HCT116 (cell line): Measurements from ENCODE around the gene CPED1. TPM values are rescaled to one million over a fixed set of nuclear protein-coding genes. Genes with fewer than 3 reads are reported as not detected.

Source experiments
- ATAC-seq: fragments of 200-7000 bp; cut with Tn5 transposase; 2 replicates; pipeline ENCODE4 v1.9.1; 2020; ENCODE audit warnings: mild to moderate bottlenecking, moderate library complexity
- BruUV-seq: library from RNA; stranded (reverse); fragments of 400-500 nt; replicated peaks from 2 replicates; lab custom pipeline; 2021; lab: Mats Ljungman, UMichigan
- CTCF ChIA-PET: fragments of 300-600 bp; sonication (Branson Sonifier 250); formaldehyde crosslinking; loops from one replicate; lab custom pipeline; 2021; ENCODE audit warnings: antibody characterized with exemption; lab: Charles Lee
- POLR2A ChIA-PET: fragments of 300-600, 350-600 bp; sonication (Branson Sonifier 250); formaldehyde crosslinking; loops from one replicate; lab custom pipeline; 2021; ENCODE audit warnings: antibody characterized with exemption; lab: Charles Lee
- RAD21 ChIA-PET, 2 experiments: fragments of 300-600 bp; sonication (Branson Sonifier 250); formaldehyde crosslinking; loops; one replicate each; lab custom pipeline; 2023; ENCODE audit warnings: low total read pairs in 2 of 2; ENCODE audit not compliant: uncharacterized antibody in 2 of 2, unreplicated experiment in 2 of 2, low non-redundant PET in 1 of 2; lab: Charles Lee
- DNase-seq: peaks from one replicate; pipeline ENCODE4 v3.0.0-alpha.2; 2010; ENCODE audit warnings: low read depth, low spot score
- H2AFZ ChIP-seq: fragments of 200-600 bp; shearing (Covaris generic), sonication (generic); 2 replicates; pipeline ENCODE4 v1.6.1; 2017; ENCODE audit warnings: low read depth, mixed run types, mixed read lengths, antibody characterized with exemption, low read length; ENCODE audit not compliant: poor library complexity, severe bottlenecking
- H3K27ac ChIP-seq: 2 replicates; pipeline ENCODE4 v1.5.1; 2012; ENCODE audit warnings: low read depth, low read length
- H3K27me3 ChIP-seq: fragments of 200-600 bp; sonication (generic); 2 replicates; pipeline ENCODE4 v1.6.1; 2016; ENCODE audit warnings: mixed run types, low read length, mixed read lengths; ENCODE audit not compliant: insufficient read depth
- H3K36me3 ChIP-seq, 2 experiments: fragments of 200-500 bp in 1 of 2; fragments of 200-600 bp in 1 of 2; sonication (Bioruptor generic) in 1 of 2; sonication (generic) in 1 of 2; 2 replicates each; pipeline versions ENCODE4 v1.5.1 to v1.6.1; 2014 to 2016; ENCODE audit warnings: low read length in 2 of 2, inconsistent platforms in 1 of 2, mixed read lengths in 1 of 2, mixed run types in 1 of 2; ENCODE audit not compliant: insufficient read depth in 2 of 2, control insufficient read depth in 1 of 2
- H3K4me1 ChIP-seq, 2 experiments: fragments of 200-600 bp in 1 of 2; sonication (generic) in 1 of 2; 2 replicates each; pipeline versions ENCODE4 v1.5.1 to v1.6.1; 2012 to 2017; ENCODE audit warnings: low read length in 2 of 2, inconsistent platforms in 1 of 2, mild to moderate bottlenecking in 1 of 2, mixed read lengths in 1 of 2, mixed run types in 1 of 2, moderate library complexity in 1 of 2; ENCODE audit not compliant: insufficient read depth in 2 of 2, control insufficient read depth in 1 of 2
- H3K4me2 ChIP-seq: fragments of 200-600 bp; sonication (generic); 2 replicates; pipeline ENCODE4 v1.6.1; 2017; ENCODE audit warnings: mixed run types, low read length, mixed read lengths
- H3K4me3 ChIP-seq, 2 experiments: fragments of 200-600 bp in 1 of 2; sonication (generic) in 1 of 2; replicated peaks in 1 of 2; 2 replicates each; pipeline ENCODE4 v1.5.1; 2011 to 2016; ENCODE audit warnings: low read length in 2 of 2, control low read depth in 1 of 2, low read depth in 1 of 2, mild to moderate bottlenecking in 1 of 2, mixed read lengths in 1 of 2, mixed run types in 1 of 2
- H3K79me2 ChIP-seq: fragments of 200-600 bp; sonication (generic); 2 replicates; pipeline ENCODE4 v1.6.1; 2017; ENCODE audit warnings: mild to moderate bottlenecking, mixed run types, low read length, moderate library complexity, mixed read lengths; ENCODE audit not compliant: insufficient read depth
- H3K9ac ChIP-seq: fragments of 200-600 bp; sonication (generic); 2 replicates; pipeline ENCODE4 v1.6.1; 2016; ENCODE audit warnings: low read length, mixed read lengths
- H3K9me2 ChIP-seq: fragments of 200-600 bp; sonication (generic), shearing (Covaris generic); 2 replicates; pipeline ENCODE4 v1.6.1; 2017; ENCODE audit warnings: mixed run types, mild to moderate bottlenecking, moderate library complexity; ENCODE audit not compliant: insufficient read depth
- H3K9me3 ChIP-seq, 2 experiments: fragments of 200-500 bp in 1 of 2; fragments of 200-600 bp in 1 of 2; sonication (Bioruptor generic) in 1 of 2; sonication (generic) in 1 of 2; 2 replicates each; pipeline ENCODE4 v1.6.1; 2014 to 2017; ENCODE audit warnings: low read length in 2 of 2, mixed read lengths in 2 of 2, inconsistent platforms in 1 of 2, low read depth in 1 of 2, mild to moderate bottlenecking in 1 of 2, mixed run types in 1 of 2, moderate library complexity in 1 of 2; ENCODE audit not compliant: control insufficient read depth in 1 of 2, insufficient read depth in 1 of 2
- H4K20me1 ChIP-seq: fragments of 200-600 bp; sonication (generic), shearing (Covaris generic); 2 replicates; pipeline ENCODE4 v1.6.1; 2017; ENCODE audit warnings: mixed run types, mild to moderate bottlenecking, moderate library complexity; ENCODE audit not compliant: insufficient read depth
- CBX3 ChIP-seq: IDR thresholded peaks from 2 replicates; pipeline ENCODE4 v1.6.1; 2012; ENCODE audit warnings: low read depth
- CEBPB ChIP-seq: IDR thresholded peaks from 2 replicates; pipeline ENCODE4 v1.6.1; 2012; ENCODE audit warnings: low read depth
- ELF1 ChIP-seq: IDR thresholded peaks from 2 replicates; pipeline ENCODE4 v1.6.1; 2012; ENCODE audit warnings: low read depth, borderline replicate concordance
- EZH2phosphoT487 ChIP-seq: fragments of 200-600 bp; IDR thresholded peaks from 2 replicates; pipeline ENCODE4 v1.6.1; 2018; ENCODE audit warnings: antibody characterized with exemption, borderline replicate concordance
- JUND ChIP-seq: IDR thresholded peaks from 2 replicates; pipeline ENCODE4 v1.6.1; 2012
- POLR2A ChIP-seq: IDR thresholded peaks from 2 replicates; pipeline ENCODE4 v1.7.0; 2011; ENCODE audit warnings: borderline replicate concordance; ENCODE audit not compliant: insufficient read depth, insufficient read length; ENCODE audit errors: extremely low read depth
- POLR2AphosphoS5 ChIP-seq: IDR thresholded peaks from 2 replicates; pipeline ENCODE4 v1.6.1; 2011; ENCODE audit warnings: mild to moderate bottlenecking, low read depth, low read length, moderate library complexity
- RAD21 ChIP-seq: IDR thresholded peaks from 2 replicates; pipeline ENCODE4 v1.6.1; 2012; ENCODE audit warnings: low read depth, mild to moderate bottlenecking
- SIN3A ChIP-seq: IDR thresholded peaks from 2 replicates; pipeline ENCODE4 v1.6.1; 2012; ENCODE audit warnings: low read depth
- SP1 ChIP-seq: IDR thresholded peaks from 2 replicates; pipeline ENCODE4 v1.6.1; 2012; ENCODE audit warnings: low read depth
- ZFX ChIP-seq: fragments of 450-650 bp; IDR thresholded peaks from 2 replicates; pipeline ENCODE4 v1.6.1; 2017
- ZNF274 ChIP-seq: fragments of 200-500 bp; sonication (Bioruptor generic); IDR thresholded peaks from 2 replicates; pipeline ENCODE4 v1.6.1; 2014; ENCODE audit warnings: mild to moderate bottlenecking, low read depth, low read length, inconsistent platforms
- intact Hi-C: fragments of 100-400 bp; cut with micrococcal nuclease; formaldehyde crosslinking; loops from 2 replicates; pipeline ENCODE4 v1.10.0; 2022
- total RNA-seq: library from RNA; stranded (reverse); gene quantifications from one replicate; pipeline ENCODE4 v1.2.1, GENCODE V29; 2021; ENCODE audit not compliant: unreplicated experiment
- TF ChIP-seq, protein P1 (sequence below), 3 experiments: fragments of 200-600 bp in 1 of 3; sonication (generic) in 1 of 3; IDR thresholded peaks in 2 of 3; conservative IDR thresholded peaks in 1 of 3; 2 replicates each; pipeline ENCODE4 v1.5.1; 2012 to 2017; ENCODE audit warnings: low read depth in 2 of 3, low read length in 2 of 3, antibody characterized with exemption in 1 of 3, borderline replicate concordance in 1 of 3, control low read depth in 1 of 3, mild to moderate bottlenecking in 1 of 3, mixed read lengths in 1 of 3, mixed run types in 1 of 3, moderate library complexity in 1 of 3; ENCODE audit not compliant: insufficient read depth in 1 of 3
- TF ChIP-seq, protein P2 (sequence below): IDR thresholded peaks from 2 replicates; pipeline ENCODE4 v1.6.1; 2012
- TF ChIP-seq, protein P3 (sequence below): IDR thresholded peaks from 2 replicates; pipeline ENCODE4 v1.6.1; 2012; ENCODE audit warnings: low read depth

The CPED1 gene
- total RNA-seq, 1 experiment from 2014 or later, result 1.2 TPM

DNA sequence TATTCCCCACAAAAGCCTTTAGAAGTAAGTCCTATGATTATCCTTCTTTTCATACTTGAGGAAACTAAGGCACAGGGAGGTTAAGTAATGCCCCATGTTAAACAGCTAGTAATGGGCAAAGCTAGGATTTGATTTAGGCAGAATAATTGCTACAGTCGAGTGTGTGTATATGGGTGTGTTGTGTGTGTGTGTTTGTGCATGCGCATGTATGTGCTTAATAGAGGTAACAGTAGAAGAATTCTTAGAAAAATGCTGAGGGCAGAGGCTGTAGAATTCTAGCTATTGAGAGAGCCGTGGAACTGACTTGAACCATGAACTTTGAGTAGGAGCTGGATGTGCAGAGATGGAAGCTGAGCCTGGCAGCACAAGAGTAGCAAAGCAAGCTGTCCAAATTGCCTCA, 208.9 kb downstream of the CPED1 start:
- POLR2A ChIA-PET, result no interaction called here
- intact Hi-C loops, result no loop called here
- Histone ChIP-seq H3K9me3 (no peaks in the 10 kb centered on the region), H3K4me3 (no peak overlapping the region), H3K79me2 (no peaks in the 10 kb centered on the region), H3K4me2 (no peak overlapping the region), H4K20me1 (no peaks in the 10 kb centered on the region)
- ATAC-seq (no peak), DNase-seq (no peak)
- TF ChIP-seq, protein P1, sequence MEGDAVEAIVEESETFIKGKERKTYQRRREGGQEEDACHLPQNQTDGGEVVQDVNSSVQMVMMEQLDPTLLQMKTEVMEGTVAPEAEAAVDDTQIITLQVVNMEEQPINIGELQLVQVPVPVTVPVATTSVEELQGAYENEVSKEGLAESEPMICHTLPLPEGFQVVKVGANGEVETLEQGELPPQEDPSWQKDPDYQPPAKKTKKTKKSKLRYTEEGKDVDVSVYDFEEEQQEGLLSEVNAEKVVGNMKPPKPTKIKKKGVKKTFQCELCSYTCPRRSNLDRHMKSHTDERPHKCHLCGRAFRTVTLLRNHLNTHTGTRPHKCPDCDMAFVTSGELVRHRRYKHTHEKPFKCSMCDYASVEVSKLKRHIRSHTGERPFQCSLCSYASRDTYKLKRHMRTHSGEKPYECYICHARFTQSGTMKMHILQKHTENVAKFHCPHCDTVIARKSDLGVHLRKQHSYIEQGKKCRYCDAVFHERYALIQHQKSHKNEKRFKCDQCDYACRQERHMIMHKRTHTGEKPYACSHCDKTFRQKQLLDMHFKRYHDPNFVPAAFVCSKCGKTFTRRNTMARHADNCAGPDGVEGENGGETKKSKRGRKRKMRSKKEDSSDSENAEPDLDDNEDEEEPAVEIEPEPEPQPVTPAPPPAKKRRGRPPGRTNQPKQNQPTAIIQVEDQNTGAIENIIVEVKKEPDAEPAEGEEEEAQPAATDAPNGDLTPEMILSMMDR (IDR thresholded peaks at IDR 0.05 in 2 of 3, conservative IDR thresholded peaks at IDR 0.05 in 1 of 3; ENCODE audit: borderline replicate concordance in 1 of 3, insufficient read depth in 1 of 3, low read depth in 2 of 3, low read length in 2 of 3), result no peak
- TF ChIP-seq, protein P2, sequence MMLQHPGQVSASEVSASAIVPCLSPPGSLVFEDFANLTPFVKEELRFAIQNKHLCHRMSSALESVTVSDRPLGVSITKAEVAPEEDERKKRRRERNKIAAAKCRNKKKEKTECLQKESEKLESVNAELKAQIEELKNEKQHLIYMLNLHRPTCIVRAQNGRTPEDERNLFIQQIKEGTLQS, result no peak
- TF ChIP-seq ZNF274, result no peak
- no peak for TF ChIP-seq CBX3
- TF ChIP-seq JUND, result no peak
- no peak for TF ChIP-seq CEBPB
- TF ChIP-seq RAD21, result no peak
- no peak for TF ChIP-seq POLR2A
- TF ChIP-seq ELF1, result no peak
- TF ChIP-seq, all 23 proteins: peak for 0
- Histone ChIP-seq H3K27me3 (no peaks in the 10 kb centered on the region), H3K36me3 (no peaks in the 10 kb centered on the region), H3K27ac (no peak overlapping the region), H3K9ac (no peak overlapping the region), H3K9me2 (no peaks in the 10 kb centered on the region), H3K4me1 (peaks cover 0 to under 1% of the 10 kb centered on the region in 2 experiments; a peak in 1 of 4 replicates), H2AFZ (no peak overlapping the region)
- ChIA-PET RAD21 (no interaction called here), CTCF (no interaction called here)
- no TSS peak for BruUV-seq

DNA sequence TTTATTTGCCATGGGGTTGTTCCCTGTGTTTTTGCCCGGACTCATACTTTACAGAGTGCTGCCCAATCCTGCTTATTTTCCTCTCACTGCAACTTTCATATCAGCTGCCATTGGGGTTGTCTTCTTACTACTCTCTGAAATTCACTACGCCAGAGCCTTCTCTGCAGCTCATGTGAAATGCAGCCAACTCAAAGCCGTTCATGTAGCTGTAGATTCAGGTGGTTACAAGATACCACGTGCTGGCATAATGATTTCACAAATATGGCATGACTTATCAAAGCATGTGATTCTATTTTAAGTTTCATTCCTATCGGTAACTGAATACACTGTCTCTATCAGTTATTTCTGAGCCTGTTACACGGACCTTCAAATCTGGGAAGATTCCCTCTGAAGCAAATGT, 210.0 kb downstream of the CPED1 start:
- H4K20me1 ChIP-seq, result no peaks in the 10 kb centered on the region
- H3K4me1 ChIP-seq, result peaks cover 0 to 11% of the 10 kb centered on the region in 2 experiments; a peak in 1 of 4 replicates
- no TSS peak for BruUV-seq
- ATAC-seq (no peak), DNase-seq (no peak)
- no peaks in the 10 kb centered on the region for H3K9me3 ChIP-seq
- CTCF ChIA-PET, result no interaction called here
- RAD21 ChIA-PET, result no interaction called here
- POLR2A ChIA-PET, result no interaction called here
- TF ChIP-seq SP1 (no peak), POLR2AphosphoS5 (no peak), EZH2phosphoT487 (no peak), SIN3A (no peak), JUND (no peak), CBX3 (no peak), ZFX (no peak)
- TF ChIP-seq, protein P3, sequence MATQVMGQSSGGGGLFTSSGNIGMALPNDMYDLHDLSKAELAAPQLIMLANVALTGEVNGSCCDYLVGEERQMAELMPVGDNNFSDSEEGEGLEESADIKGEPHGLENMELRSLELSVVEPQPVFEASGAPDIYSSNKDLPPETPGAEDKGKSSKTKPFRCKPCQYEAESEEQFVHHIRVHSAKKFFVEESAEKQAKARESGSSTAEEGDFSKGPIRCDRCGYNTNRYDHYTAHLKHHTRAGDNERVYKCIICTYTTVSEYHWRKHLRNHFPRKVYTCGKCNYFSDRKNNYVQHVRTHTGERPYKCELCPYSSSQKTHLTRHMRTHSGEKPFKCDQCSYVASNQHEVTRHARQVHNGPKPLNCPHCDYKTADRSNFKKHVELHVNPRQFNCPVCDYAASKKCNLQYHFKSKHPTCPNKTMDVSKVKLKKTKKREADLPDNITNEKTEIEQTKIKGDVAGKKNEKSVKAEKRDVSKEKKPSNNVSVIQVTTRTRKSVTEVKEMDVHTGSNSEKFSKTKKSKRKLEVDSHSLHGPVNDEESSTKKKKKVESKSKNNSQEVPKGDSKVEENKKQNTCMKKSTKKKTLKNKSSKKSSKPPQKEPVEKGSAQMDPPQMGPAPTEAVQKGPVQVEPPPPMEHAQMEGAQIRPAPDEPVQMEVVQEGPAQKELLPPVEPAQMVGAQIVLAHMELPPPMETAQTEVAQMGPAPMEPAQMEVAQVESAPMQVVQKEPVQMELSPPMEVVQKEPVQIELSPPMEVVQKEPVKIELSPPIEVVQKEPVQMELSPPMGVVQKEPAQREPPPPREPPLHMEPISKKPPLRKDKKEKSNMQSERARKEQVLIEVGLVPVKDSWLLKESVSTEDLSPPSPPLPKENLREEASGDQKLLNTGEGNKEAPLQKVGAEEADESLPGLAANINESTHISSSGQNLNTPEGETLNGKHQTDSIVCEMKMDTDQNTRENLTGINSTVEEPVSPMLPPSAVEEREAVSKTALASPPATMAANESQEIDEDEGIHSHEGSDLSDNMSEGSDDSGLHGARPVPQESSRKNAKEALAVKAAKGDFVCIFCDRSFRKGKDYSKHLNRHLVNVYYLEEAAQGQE, result no peak
- no peaks in the 10 kb centered on the region for H3K27me3 ChIP-seq
- H3K9ac ChIP-seq, result no peak overlapping the region
- no peak overlapping the region for H2AFZ ChIP-seq
- intact Hi-C loops, result no loop called here
- H3K36me3 ChIP-seq, result no peaks in the 10 kb centered on the region
- H3K4me3 ChIP-seq, result no peak overlapping the region
- no peak overlapping the region for H3K27ac ChIP-seq
- H3K9me2 ChIP-seq, result no peaks in the 10 kb centered on the region
- no peak overlapping the region for H3K4me2 ChIP-seq
- H3K79me2 ChIP-seq, result no peaks in the 10 kb centered on the region
